DND-41 (cell line): ENCODE results near the gene AMPD2.

ENCODE experiments used
- CTCF ChIP-seq: IDR thresholded peaks from 2 replicates; pipeline ENCODE4 v1.5.1; 2012; ENCODE audit warnings: borderline replicate concordance, low read length, moderate library complexity, mild to moderate bottlenecking; ENCODE audit not compliant: poor library complexity, severe bottlenecking; ENCODE audit errors: extremely low read depth
- EZH2 ChIP-seq: IDR thresholded peaks from 3 replicates; pipeline ENCODE4 v1.6.1; 2012; ENCODE audit warnings: borderline replicate concordance, low read depth, mild to moderate bottlenecking, moderate library complexity, low read length, inconsistent platforms; ENCODE audit not compliant: severe bottlenecking

GRCh38 chr1:109643385-109644230 is 24.0 kb downstream of the AMPD2 start:
- peak; percentile 79 for TF ChIP-seq CTCF
- TF ChIP-seq EZH2: no peak
